GM18909 (cell line): ENCODE measurements around the gene UGT2A3.
A peak's percentile ranks its signal among the peaks of the same experiment; 100 is the strongest.
"Not testable (repeated sequence)": the region's sequence is repeated elsewhere in the genome, so short reads cannot be mapped to it uniquely, and the experiment has no call there.

Experiments used
- ATAC-seq: cut with Tn5 transposase; IDR thresholded peaks from one replicate; pipeline ENCODE4 v1.9.1; 2021; ENCODE audit warnings: mild to moderate bottlenecking; ENCODE audit not compliant: unreplicated experiment, poor library complexity

UGT2A3 gene

DNA sequence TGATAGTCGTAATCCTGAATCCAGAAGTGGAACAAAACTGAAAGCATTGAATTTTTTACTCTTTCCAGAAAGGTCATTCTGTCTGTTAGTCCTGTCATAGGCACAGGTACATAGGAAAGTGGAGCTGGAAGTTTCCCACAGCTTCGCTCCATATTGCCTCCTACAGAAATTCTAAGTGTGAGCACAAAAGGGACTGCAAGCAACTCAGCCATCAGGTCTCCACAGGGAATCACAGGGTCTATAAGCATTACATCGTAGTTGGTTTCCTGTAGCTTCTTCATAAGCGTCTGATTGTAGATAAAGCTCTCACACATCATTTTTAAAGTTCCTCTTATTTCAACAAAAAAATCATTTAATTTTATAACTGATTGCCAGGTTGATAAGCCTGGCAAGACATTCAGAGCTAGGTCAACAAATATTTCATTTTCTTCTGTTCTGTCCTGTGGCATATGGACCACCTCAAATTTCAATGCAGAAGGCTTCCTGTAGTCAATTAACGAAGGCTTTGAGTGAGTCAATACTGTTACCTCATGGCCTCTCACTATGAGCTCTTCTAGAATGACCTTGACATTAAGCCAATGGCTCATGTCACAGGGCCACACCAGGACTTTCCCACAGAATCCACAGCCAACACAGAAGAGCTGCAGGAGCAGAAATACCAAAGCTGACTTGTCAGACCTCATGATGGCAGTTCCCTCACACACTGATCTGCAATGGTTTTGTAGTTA, at the start of gene UGT2A3:
UGT2A3 (minus strand) TSS at position 727 of the 728 bp plus-strand sequence; CDS start at position 683, 44 bp downstream.
- ATAC-seq: no peak

- no peak for ATAC-seq
Measured at GRCh38 chr4:68997040-68997439, 45.4 kb upstream of the UGT2A3 start.

DNA sequence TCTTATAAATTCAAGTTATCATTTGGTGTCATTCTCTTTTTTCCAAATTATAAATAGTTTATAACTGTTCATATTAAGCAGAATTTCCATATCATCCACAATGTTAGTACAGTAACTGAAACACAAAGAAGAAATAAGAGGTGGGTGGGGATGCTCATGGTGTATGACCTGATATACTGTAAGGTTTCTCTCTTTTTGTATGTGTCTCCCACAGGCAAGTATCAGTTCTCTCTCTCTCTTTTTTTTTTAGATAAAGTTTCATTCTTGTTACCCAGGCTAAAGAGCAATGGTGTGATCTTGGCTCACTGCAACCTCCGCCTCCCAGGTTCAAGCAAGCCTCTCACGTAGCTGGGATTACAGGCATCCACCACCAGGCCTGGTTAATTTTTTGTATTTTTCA, 43.7 kb upstream of the UGT2A3 start:
- ATAC-seq: peak; percentile 55

GRCh38 chr4:68987007-68987406, 35.4 kb upstream of the UGT2A3 start:
- peak; percentile 92 for ATAC-seq

- ATAC-seq: no peak
Measured at GRCh38 chr4:68985442-68985841, 33.8 kb upstream of the UGT2A3 start.

GRCh38 chr4:68984947-68985346, 33.3 kb upstream of the UGT2A3 start:
- ATAC-seq: no peak

- no peak for ATAC-seq
Measured at GRCh38 chr4:68963374-68963773, 11.8 kb upstream of the UGT2A3 start.

DNA sequence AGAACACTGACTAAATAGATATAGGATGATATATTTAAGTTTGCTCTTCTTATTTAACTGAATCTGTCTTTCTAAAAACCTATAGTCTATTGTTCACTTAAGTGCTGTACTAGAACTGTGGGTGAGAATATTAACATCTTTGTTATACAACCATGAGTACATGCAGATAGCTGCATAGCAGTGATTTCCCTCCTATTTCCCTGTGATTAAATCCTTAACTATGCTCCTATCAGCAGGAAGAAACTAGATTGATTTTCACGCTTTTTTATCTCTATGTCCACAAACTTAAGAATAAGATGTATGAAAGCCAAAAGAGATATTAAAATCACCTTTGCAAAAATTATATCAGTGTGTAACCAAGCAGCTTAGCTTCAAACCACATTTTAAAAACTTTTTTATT, 11.3 kb upstream of the UGT2A3 start:
- ATAC-seq: no peak

DNA sequence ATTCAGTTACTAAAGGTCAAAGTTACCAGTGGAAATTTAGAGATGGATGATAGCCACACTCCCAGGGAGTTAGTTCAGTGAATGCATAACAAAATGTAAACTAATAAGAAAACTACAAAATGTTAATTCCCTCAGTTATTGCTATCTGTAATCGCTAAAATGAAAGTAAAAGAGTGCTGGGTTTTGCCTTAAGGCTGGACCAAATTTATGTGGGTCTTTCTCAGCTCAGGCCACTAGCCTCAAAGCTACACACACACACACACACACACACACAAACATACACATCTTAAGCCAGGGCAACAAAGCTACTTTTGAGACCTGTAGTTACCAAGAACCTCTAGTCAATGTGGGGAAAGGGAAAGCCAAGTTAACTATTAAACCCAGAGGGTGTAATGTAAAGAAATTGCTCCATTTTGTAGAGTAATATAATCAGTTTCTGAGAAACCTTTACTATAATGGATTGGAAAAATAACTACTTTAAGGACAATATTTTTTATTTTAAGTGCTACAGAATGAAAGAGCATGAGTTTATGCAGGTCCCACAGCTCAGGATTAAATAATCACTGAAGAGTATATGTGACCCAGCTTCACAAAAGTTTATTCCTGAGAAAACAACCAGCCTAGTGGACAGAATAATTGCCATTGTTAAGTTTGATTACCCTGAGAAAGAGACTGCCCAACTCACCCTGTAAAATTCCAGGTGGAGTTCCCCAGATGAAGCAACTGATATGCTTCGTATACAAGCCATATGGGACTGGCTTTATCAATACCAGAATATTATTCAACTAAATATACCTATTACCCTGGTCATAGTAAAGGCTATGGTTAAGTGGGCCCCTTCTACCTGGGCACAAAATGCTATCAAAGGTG, 8.9 kb upstream of the UGT2A3 start:
- ATAC-seq: no peak

DNA sequence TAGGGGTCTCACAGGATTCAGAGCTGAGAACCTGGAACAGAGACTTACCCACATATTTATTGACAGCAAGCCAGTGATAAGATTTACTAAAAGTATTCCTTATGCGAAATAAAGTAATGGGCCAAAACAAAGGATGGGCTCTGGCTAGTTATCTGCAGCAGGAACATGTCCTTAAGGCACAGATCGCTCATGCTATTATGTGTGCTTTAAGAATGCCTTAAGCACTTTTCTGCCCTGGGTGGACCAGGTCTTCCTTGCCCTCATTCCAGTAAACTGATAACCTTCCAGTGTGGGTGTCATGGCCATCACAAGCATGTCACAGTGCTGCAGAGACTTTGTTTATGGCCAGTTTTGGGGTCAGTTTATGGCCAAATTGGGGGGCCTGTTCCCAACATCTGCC, 7.5 kb upstream of the UGT2A3 start:
- ATAC-seq: not testable (repeated sequence)

DNA sequence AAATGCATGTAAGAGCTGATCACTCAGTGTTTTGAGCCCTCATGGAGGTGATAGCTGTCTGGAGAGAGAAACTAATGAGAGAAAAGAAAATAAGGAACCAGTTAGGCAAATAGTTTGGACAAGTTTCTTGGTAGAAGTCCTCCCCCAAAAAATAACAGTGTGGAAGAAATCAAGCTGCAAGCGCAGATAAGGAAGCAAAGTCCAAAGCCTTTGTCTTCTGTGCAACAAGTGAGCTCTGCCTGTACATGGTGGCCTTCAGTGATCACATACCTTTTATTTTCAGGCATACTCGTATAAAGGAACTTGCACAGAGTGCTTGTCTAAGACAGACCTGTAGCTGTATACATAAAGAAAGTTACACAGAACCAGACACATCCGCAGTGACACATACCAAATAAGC, 2.5 kb upstream of the UGT2A3 start:
- no peak for ATAC-seq

DNA sequence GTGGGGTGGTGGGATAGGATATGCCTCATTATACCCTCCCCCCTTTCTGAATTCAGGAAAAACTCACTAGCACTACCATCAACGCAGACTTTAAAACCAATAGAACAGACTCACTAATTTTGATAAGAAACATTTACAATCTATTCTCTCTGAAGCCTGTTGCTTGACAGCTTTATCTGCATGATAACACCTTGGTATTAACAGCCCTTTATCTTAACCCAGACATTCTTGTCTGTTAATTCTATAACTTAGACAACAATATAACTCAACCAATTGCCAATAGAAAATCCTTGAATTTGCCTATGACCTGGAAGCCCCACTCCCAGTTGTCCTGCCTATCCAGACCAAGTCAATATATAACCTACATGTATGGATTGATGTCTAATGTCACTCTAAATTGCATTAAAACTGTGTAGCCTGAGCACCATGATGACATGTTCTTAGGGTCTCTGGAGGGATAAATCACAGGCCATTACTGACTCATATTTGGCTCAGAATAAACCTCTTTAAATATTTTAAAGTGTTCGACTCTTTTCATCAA, 1.5 kb upstream of the UGT2A3 start:
- ATAC-seq: no peak

- ATAC-seq: no peak
Measured at GRCh38 chr4:68951806-68952585, 392 bp upstream of the UGT2A3 start.

GRCh38 chr4:68950033-68950432, 1.6 kb downstream of the UGT2A3 start:
- ATAC-seq: no peak

GRCh38 chr4:68948985-68949384, 2.6 kb downstream of the UGT2A3 start:
- ATAC-seq: no peak

- no peak for ATAC-seq
Measured at GRCh38 chr4:68948044-68948743, 3.4 kb downstream of the UGT2A3 start.

DNA sequence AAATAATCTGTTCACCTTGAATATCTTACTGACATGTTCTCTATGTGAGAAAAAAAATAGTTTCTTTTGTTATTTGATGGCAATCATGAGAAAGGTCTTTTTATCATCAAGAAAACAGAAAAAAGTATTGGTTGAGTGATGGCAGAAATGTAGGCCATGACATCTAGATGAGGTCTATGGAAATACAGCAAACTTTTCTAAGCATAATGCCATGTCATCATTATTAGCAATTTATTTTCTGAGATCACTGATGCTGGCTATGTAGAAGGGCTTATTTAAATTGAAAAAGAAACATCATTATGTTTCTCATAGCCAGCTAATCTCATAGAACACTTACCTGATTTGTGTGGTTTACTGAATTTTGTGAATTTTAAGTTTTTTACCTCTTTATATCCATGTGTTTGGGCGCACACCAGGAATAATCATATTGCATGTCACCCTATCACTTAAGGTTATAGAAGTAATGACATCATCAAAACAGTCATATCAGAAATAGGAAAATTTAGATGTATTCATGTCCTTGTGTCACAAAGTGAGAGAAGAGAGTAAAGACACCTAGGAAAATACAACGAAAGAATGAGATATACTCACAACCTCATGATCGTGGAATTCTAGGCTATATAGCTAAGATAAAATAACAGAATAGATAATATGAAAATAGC, 22.4 kb downstream of the UGT2A3 start:
- no peak for ATAC-seq

DNA sequence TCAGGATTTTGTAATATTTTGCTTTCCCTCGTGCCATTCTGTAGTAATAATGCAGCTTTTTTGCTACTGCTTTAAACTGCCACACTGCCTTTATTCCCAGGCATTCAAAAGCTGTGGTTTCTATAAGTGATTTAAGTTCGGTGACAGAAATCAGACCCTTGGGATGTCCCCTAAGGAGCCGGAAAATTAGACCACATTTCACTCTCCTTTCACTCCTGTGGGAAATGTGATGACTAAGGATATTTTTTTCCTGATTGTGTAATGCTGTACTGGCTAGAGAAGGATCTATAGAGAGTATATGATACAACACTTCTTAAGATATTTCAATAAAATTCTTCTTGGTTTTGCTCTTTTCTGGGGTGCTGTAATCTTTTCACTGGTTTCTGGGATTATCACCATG, 24.4 kb downstream of the UGT2A3 start:
- ATAC-seq: no peak

DNA sequence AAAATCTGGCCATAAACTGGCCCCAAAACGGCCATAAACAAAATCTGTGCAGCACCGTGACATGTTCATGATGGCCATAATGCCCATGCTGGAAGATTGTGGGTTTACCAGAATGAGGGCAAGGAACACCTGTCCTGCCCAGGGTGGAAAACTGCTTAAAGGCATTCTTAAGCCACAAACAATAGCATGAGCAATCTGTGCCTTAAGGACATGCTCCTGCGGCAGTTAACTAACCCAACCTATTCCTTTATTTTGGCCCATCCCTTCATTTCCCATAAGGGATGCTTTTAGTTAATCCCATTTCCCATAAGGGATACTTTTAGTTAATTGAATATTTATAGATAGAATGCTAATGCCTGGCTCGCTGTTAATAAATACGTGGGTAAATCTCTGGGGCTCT, 29.4 kb downstream of the UGT2A3 start:
- ATAC-seq: not testable (repeated sequence)
